NCI-H2029 treated with DMSO at 0.1 percent for 48 hours (cell line): ENCODE results near the gene SPANXN4.

Source experiments
- DNase-seq: peaks from one replicate; lab custom pipeline; 2025; lab: John Stamatoyannopoulos, UW

SPANXN4 gene, protein sequence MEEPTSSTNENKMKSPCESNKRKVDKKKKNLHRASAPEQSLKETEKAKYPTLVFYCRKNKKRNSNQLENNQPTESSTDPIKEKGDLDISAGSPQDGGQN

GRCh38 chrX:143025628-143026027 lies at the start of gene SPANXN4:
Gene SPANXN4 (plus strand): TSS chrX:143025928. CDS start chrX:143026015, 87 bp downstream.
- DNase-seq, result no peak

GRCh38 chrX:142977128-142977914 lies 48.4 kb upstream of the SPANXN4 start:
- DNase-seq, result no peak

DNA sequence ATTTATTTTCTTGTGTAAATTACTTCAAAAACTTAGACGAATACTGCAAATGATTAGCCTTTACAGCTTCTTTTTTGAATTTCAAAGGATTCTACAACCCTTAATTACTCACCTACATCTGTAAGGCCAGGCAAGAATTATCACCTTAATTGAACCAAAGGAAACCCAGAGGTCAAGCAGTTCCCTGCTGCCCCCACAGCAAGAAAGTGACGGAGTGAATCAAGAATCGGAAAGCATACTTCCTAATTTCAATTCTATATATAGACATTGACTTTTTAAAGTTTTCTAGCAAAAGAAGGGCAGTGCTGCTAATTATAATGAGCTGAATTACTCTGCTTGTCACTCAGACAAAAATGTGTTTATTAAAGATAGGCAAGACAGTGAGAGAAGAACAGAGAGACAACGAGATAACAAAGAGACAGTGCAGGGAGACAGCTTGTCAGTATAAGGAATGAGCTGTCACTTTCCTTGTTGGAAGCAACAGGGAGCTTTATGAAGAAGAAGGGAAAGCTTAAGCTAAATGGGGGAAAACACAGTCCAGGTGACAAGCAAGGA lies 47.5 kb upstream of the SPANXN4 start:
- no peak for DNase-seq

- DNase-seq, result no peak
Observed at GRCh38 chrX:142982679-142983078, 43.0 kb upstream of the SPANXN4 start.

GRCh38 chrX:142994988-142995387 lies 30.7 kb upstream of the SPANXN4 start:
- DNase-seq, result no peak

DNA sequence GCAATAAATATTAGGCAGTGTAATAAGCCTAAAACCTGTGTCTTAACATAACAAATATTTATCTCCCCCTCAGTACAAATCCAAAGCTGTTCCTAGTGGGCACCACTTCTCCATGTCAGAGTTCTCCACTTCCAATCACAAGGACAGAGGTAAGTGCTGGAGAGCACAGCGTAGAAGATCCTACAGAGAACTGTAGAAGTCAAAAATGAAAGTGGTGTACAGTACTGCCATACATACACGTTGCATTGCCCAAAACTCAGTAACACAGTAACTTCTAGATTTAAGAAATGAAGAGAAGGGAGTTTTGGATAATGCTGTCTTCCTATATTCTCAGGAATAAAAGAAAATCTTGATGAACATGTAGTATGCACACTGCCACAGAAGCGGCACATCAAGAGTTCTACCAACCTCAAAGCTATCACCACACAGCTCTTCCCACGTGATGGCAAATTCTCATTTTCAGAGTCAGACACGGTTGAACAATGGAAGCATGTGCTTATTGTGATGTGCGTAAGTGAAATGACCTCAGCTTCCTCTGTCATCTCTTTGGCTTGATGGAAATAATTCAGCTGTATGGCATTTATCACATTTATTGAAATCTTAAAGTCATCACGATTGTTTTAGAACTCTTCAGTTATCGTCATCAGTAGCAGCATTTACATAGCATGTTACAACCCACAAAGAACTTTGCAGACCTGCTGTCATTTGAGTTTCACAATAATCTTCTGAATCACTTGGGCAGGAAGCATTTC lies 27.1 kb upstream of the SPANXN4 start:
- no peak for DNase-seq

GRCh38 chrX:142999199-142999701 lies 26.5 kb upstream of the SPANXN4 start:
- DNase-seq, result no peak

- DNase-seq, result no peak
Observed at GRCh38 chrX:143002206-143002605, 23.5 kb upstream of the SPANXN4 start.

- DNase-seq, result no peak
Observed at GRCh38 chrX:143017272-143017671, 8.5 kb upstream of the SPANXN4 start.

DNA sequence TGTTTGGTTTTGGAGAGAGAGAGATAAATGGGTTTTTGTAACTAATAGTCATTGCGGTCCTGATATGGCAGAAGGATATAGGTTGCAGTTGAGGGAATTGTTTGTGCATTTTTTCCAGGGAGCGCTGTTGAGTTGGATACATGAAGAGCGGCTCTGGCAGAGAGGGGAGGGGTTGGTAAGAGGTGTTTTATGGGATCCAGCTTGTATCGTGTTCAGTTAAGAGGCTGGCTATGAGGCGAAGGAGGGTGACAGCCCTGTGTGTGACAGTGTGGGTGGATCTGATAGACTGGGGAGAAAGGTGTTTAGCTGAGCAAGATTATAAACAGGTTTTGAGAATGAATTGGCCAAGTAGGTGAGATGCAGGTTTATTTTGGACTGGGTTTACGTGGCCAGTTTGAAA lies 1.5 kb downstream of the SPANXN4 start:
- DNase-seq, result no peak

DNA sequence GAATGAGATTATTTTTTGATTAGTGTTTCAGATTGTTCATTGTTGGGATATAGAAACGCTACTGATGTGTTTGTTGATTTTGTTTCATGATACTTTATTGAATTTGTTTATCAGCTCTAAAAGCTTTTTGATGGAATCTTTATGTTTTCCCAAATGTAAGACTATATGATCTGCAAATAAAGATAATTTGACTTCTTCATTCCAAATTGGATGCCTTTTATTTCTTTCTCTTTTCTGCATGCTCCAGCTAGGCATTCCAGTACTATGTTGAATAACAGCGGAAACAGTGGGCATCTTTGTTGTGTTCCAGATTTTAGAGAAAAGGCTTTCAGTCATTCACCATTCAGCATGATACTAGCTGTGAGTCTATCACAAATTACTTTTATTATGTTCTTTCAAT lies 21.8 kb downstream of the SPANXN4 start:
- DNase-seq, result no peak

DNA sequence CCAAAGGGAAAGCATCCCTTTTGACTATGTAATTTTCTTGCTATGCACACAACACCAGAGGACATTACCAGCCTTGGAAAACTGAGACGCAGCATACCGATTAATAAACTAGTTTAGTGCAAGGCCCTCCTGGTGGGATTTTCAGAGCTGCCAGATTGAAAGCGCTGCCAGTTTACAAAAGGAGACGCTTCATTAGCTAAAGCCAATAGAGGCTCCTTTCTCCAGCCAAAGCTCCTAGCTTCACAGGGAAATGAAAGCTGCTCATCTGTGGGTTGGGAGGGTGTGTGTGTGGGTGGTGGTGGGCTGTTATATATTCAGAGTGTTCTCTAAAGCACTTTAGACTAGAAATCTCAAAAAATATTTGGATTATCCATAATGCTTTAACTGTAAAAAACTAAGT lies 32.4 kb downstream of the SPANXN4 start:
- no peak for DNase-seq

- no peak for DNase-seq
Observed at GRCh38 chrX:143081231-143081630, 55.5 kb downstream of the SPANXN4 start.

DNA sequence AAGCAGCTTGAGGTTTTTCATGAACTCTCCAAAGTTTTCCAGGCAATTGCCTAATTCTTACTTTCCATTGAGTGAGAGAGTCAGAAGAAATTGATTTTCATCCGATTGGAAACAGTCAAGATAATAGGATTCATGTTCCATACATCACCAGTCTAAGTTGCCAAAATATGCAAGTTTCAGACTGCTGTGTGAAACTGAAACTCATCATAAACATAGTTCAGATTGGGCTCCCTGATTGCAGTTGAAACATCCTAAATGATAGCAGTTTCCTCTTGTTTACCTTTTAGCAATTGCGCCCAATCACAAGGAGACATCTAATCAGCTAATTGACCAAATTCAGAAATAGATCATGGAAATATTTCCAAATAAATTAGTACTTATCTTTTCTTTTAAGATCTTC lies 56.8 kb downstream of the SPANXN4 start:
- no peak for DNase-seq
